IPS-11a (cell line): ENCODE data around the gene A4GALT.

Experiments used
- H3K4me3 ChIP-seq: one replicate; pipeline ENCODE4 v1.5.1; 2013; ENCODE audit warnings: low read depth, low read length, control low read depth

A4GALT gene

DNA sequence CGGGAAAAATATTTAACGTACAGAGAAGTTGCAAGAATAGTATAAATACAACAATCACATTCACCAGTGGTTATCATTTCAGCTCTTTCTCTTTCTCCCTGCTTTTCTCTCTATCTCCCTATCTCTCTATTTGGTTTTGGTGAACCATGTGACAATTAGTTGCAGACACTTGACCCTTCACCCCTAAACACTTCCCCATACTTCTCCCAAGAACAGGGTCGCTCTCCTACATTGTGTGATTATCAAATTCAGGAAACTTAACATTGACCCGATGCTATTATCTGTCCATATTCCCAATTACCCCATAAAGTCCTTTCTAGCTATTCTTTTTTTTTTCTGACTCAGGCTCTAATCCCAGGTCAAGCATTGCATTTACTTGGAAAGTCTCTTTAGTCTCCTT lies 66.7 kb downstream of the A4GALT start:
- no peak overlapping the region for H3K4me3 ChIP-seq

GRCh38 chr22:42651134-42651533 lies 69.5 kb downstream of the A4GALT start:
- no peak overlapping the region for H3K4me3 ChIP-seq

- peak within 1 kb of the TSS; percentile 95 for H3K4me3 ChIP-seq
Observed at GRCh38 chr22:42649246-42650099, 71.2 kb downstream of the A4GALT start, which contains the start of gene CYB5R3. Gene CYB5R3, minus strand, starts transcription at chr22:42649392. Its CDS starts 77 bp downstream, at chr22:42649315.

DNA sequence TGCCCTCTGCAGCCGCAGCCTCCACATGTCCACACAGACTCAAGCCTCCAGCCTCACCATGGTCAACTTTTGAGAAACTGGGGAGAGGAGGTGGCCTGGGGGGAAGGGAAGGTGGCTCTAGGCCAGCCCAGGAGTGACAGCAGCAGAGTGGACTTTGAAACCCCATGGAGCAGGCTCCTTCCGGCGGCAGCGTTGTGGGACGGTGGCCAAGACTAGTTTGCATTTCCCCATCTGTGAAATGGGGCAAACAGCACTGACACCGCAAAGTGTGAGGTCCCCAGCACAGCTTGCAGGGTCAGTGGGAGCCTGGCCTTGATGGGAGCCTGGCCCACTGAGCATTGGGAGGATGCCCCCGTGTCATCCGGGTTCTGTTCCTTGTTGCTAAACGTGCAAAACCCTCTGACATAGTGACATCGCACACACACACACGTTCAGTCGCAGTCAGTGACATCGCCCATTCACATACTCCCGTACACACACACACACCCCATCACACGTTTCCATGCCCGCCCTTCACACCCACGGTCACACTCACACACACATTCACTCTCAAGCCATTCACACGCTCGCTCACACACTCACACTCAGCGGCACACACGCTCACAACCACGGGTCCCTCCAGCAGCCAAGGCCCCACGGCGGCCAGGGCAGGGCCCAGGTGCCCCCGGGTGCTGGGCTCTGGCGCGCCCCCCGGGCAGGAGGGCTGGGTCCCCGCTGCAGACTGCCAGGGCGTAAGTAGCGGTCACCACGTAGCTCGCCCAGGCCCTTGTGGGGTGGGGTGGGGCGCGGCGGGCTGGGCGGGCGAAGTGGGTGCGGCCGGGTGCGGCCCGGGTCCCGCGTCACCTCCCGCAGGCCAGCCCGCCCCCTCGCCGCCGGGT lies 72.1 kb downstream of the A4GALT start:
- peak overlapping the region; percentile 95 for H3K4me3 ChIP-seq

DNA sequence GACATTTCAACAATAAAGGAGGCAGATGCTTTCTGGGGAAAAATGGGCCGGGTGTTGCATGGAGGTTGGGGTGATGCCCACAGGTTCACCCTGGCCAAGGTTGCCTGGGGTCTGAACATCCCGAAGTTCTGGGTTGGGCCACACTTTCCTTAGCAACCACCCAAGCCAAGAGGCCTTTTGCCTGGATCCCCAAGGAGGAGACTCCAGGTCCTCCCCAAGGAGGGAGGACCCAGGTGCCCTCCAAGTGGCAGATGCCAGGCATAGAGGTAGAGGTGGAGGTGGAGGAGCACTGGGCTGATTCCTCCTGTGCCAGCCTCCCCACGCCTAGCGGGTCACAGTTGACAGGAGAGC lies 72.7 kb downstream of the A4GALT start:
- H3K4me3 ChIP-seq: no peak overlapping the region

- no peak overlapping the region for H3K4me3 ChIP-seq
Observed at GRCh38 chr22:42646569-42647525, 73.8 kb downstream of the A4GALT start.

DNA sequence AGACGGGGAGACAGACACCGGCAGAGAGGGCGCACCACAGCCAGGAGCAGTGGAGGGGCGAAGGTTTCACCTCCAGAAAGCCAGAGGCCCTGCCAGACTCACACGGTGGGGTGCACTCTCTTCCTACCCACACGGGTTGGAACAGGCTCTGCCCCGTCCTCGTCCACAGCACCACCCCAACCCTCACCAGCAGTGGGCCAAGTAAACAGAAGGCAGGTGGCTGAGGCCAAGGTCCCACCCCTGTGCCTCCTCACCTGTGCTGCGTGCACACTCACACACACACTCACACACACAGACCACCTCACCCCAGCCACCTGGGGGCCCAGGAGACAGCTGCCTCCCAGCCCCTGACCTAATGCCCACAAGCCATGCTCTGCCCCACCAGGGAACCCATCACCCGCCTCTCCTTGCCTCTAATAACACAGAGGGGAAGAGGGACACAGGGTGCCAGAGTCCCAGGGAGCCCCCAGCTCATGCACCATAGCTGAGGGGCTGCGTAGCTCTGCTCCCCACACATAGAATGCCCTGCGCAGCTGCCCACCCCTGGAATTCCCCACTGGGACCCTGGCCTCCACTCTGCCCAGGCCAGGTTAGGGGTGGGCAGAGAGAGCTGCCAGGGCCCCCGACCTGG lies 74.6 kb downstream of the A4GALT start:
- no peak overlapping the region for H3K4me3 ChIP-seq

- H3K4me3 ChIP-seq: no peak overlapping the region
Observed at GRCh38 chr22:42645341-42645937, 75.2 kb downstream of the A4GALT start.

DNA sequence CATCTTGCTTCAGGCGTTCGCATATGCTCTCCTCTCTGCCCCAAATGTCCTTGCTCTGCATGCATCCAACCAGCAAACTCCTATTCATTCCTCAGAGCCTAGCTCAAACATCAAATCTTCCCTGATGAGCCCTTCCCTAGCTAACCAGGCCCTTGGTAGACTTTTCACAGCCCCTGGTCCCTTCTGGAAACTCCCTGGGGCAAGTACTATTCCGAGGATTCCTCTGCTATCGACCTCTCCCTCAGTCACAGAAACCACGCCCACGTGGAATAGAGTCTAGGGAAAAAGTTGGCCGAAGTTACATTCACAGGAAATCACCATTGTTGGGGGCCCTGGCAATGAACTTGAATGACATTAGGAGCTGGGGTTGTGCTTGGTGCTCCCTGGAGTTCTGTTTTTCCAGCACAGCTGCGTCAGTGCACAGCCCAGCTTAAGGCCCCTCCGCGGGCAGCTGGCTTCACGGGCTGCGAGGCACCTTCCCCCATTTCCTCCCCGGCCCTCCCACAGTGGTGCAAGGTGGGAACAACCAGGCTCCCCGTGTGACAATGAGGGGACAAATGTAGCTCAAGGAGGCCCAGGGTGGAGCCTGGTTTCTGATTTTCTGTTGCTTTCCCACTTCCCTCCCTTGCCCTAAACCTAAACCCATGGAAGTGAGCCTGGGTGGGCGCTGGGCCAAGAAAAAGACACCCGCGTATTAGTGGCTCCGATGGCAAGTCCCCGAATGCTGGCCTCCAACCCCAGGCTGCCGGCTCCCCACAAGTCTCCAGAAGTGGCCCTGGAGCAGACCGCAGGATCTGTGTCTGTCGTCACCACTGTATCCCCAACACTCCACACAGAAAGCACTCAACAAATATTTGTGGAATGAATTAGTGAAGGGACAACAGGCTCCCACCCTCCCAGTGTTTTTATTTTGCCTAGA lies 76.0 kb downstream of the A4GALT start:
- H3K4me3 ChIP-seq: no peak overlapping the region

- no peak overlapping the region for H3K4me3 ChIP-seq
Observed at GRCh38 chr22:42643634-42644421, 76.8 kb downstream of the A4GALT start.

DNA sequence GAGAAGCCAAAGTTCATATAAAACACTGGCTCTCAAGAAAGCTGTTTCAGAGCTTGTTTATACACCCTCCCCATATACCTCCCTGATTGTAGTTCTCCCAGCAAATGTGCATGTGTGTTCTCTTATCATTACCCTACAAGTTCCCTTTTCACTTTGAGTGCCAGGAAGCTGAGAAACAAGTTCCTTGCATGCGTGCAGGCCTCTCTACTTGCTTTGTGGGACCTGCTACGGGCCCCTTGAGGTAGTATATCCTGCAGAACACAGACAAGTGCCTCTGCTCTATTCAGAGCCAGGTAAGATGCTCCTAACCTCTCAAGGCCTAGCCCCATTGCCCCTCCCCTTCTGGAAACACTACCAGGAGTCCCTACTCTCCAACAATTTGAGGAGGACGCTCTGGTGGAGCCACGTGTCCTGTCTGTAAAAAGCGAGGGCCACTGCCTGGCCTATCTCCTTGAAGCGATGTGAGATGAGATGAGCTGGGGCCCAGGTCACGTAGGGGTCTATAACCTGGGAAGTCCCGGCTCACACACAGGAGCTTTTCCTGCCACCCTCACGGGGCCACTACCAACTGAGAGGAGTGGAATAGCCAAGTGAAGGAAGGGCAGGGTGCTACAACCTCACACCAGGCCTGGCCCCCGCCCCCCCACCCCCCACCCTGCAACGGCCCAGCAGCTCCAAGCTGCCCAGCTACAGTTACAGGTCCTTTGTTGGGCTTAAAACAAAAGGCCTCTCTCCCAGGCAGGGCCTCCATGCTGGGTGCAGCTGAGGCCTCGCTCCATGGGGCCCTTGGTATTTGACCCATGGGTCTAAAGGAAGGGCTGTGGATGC lies 77.7 kb downstream of the A4GALT start:
- H3K4me3 ChIP-seq: no peak overlapping the region
